IMR-90 (cell line): ENCODE measurements around the gene SMYD2. TPM values are rescaled to one million over a fixed set of nuclear protein-coding genes. Genes with fewer than 3 reads are reported as not detected.

ENCODE experiments used
- ATAC-seq: fragments of 200-7000 bp; cut with Tn5 transposase; 2 replicates; pipeline ENCODE4 v1.9.1; 2020; ENCODE audit warnings: low read depth, mild to moderate bottlenecking, moderate library complexity
- BruUV-seq: library from RNA; stranded (reverse); fragments of 400-500 nt; replicated peaks from 2 replicates; lab custom pipeline; 2021; lab: Mats Ljungman, UMichigan
- CTCF ChIA-PET: fragments of 300-600 bp; formaldehyde crosslinking; extraction: SDS; loops from one replicate; lab custom pipeline; 2021; ENCODE audit warnings: antibody characterized with exemption; lab: Yijun Ruan, JAX
- POLR2A ChIA-PET: fragments of 300-600 bp; sonication (Branson Sonifier 250); formaldehyde crosslinking; loops from one replicate; lab custom pipeline; 2022; ENCODE audit warnings: antibody characterized with exemption; ENCODE audit not compliant: unreplicated experiment; lab: Charles Lee
- DNase-seq: peaks from one replicate; pipeline ENCODE4 v3.0.0; 2013
- H2AFZ ChIP-seq: replicated peaks from 2 replicates; pipeline ENCODE3; 2013; ENCODE audit warnings: low read length, mild to moderate bottlenecking; ENCODE audit not compliant: poor library complexity
- H2AK5ac ChIP-seq: 2 replicates; pipeline ENCODE4 v1.6.1; 2013; ENCODE audit warnings: low read depth, low read length, inconsistent platforms
- H2AK9ac ChIP-seq: replicated peaks from 2 replicates; pipeline ENCODE3; 2013; ENCODE audit warnings: mild to moderate bottlenecking, low read depth, low read length, moderate library complexity; ENCODE audit not compliant: poor library complexity
- H2BK120ac ChIP-seq: 2 replicates; pipeline ENCODE4 v1.6.1; 2013; ENCODE audit warnings: low read depth, low read length, inconsistent platforms
- H2BK15ac ChIP-seq: 3 replicates; pipeline ENCODE4 v1.6.1; 2013; ENCODE audit warnings: low read depth, low read length, inconsistent platforms
- H2BK20ac ChIP-seq: 2 replicates; pipeline ENCODE4 v1.6.1; 2013; ENCODE audit warnings: low read depth, mild to moderate bottlenecking, inconsistent platforms, low read length, moderate library complexity
- H2BK5ac ChIP-seq: 2 replicates; pipeline ENCODE4 v1.6.1; 2013; ENCODE audit warnings: mild to moderate bottlenecking, low read depth, low read length, inconsistent platforms; ENCODE audit not compliant: poor library complexity, severe bottlenecking
- H3K14ac ChIP-seq: replicated peaks from 2 replicates; pipeline ENCODE4 v1.6.1; 2013; ENCODE audit warnings: low read depth, low read length, inconsistent platforms
- H3K18ac ChIP-seq: 2 replicates; pipeline ENCODE4 v1.6.1; 2013; ENCODE audit warnings: low read depth, low read length, control low read depth
- H3K23ac ChIP-seq: 2 replicates; pipeline ENCODE4 v1.6.1; 2013; ENCODE audit warnings: low read depth, low read length, inconsistent platforms
- H3K27ac ChIP-seq: 2 replicates; pipeline ENCODE4 v1.5.1; 2013; ENCODE audit warnings: mild to moderate bottlenecking, control low read depth, low read length; ENCODE audit not compliant: insufficient read depth
- H3K27me3 ChIP-seq: 2 replicates; pipeline ENCODE4 v1.6.1; 2013; ENCODE audit warnings: low read length; ENCODE audit not compliant: control insufficient read depth, insufficient read depth
- H3K36me3 ChIP-seq: 2 replicates; pipeline ENCODE4 v1.6.1; 2013; ENCODE audit warnings: low read length, mixed read lengths; ENCODE audit not compliant: control insufficient read depth, insufficient read depth
- H3K4ac ChIP-seq: 2 replicates; pipeline ENCODE4 v1.6.1; 2013; ENCODE audit warnings: low read depth, low read length, inconsistent platforms
- H3K4me1 ChIP-seq: 2 replicates; pipeline ENCODE4 v1.6.1; 2013; ENCODE audit warnings: low read length, mixed read lengths; ENCODE audit not compliant: control insufficient read depth, insufficient read depth
- H3K4me2 ChIP-seq: 2 replicates; pipeline ENCODE4 v1.6.1; 2013; ENCODE audit warnings: low read depth, mild to moderate bottlenecking, control low read depth, low read length, moderate library complexity
- H3K4me3 ChIP-seq: 2 replicates; pipeline ENCODE4 v1.5.1; 2013; ENCODE audit warnings: low read depth, mild to moderate bottlenecking, control low read depth, low read length, moderate library complexity; ENCODE audit not compliant: insufficient read depth
- H3K56ac ChIP-seq: 2 replicates; pipeline ENCODE4 v1.6.1; 2013; ENCODE audit warnings: low read length, inconsistent platforms; ENCODE audit not compliant: insufficient read depth; ENCODE audit errors: extremely low read depth
- H3K79me1 ChIP-seq, 2 experiments: 2 replicates each; pipeline ENCODE4 v1.6.1; 2013; ENCODE audit warnings: low read length in 2 of 2, inconsistent platforms in 1 of 2, low read depth in 1 of 2
- H3K9ac ChIP-seq: 2 replicates; pipeline ENCODE4 v1.6.1; 2013; ENCODE audit warnings: low read depth, low read length, control low read depth
- H3K9me1 ChIP-seq: 2 replicates; pipeline ENCODE4 v1.6.1; 2013; ENCODE audit warnings: low read length, inconsistent platforms; ENCODE audit not compliant: insufficient read depth
- H3K9me3 ChIP-seq: 2 replicates; pipeline ENCODE4 v1.6.1; 2013; ENCODE audit warnings: low read length; ENCODE audit not compliant: control insufficient read depth, insufficient read depth
- H4K20me1 ChIP-seq: 2 replicates; pipeline ENCODE4 v1.6.1; 2013; ENCODE audit warnings: low read length, inconsistent platforms; ENCODE audit not compliant: insufficient read depth
- H4K5ac ChIP-seq: 2 replicates; pipeline ENCODE4 v1.6.1; 2013; ENCODE audit warnings: mild to moderate bottlenecking, low read depth, low read length, control low read depth
- H4K8ac ChIP-seq, 2 experiments: 2 replicates each; pipeline ENCODE4 v1.6.1; 2013; ENCODE audit warnings: low read depth in 2 of 2, low read length in 2 of 2, control low read depth in 1 of 2, inconsistent platforms in 1 of 2
- H4K91ac ChIP-seq: 2 replicates; pipeline ENCODE4 v1.6.1; 2013; ENCODE audit warnings: low read depth, low read length, inconsistent platforms; ENCODE audit not compliant: insufficient read depth
- BHLHE40 ChIP-seq: fragments of 150-350 bp; IDR thresholded peaks from 2 replicates; pipeline ENCODE4 v1.6.1; 2016; ENCODE audit warnings: mild to moderate bottlenecking, low read depth, low read length
- CEBPB ChIP-seq: IDR thresholded peaks from 2 replicates; pipeline ENCODE4 v1.6.1; 2012; ENCODE audit warnings: low read depth, low read length, improper control_type of control experiment
- CHD1 ChIP-seq: IDR thresholded peaks from 2 replicates; pipeline ENCODE4 v1.6.1; 2012; ENCODE audit warnings: low read depth, low read length, improper control_type of control experiment
- ELK1 ChIP-seq: fragments of 150-350 bp; IDR thresholded peaks from 2 replicates; pipeline ENCODE4 v1.6.1; 2016; ENCODE audit warnings: low read depth, mild to moderate bottlenecking, low read length, moderate library complexity, borderline replicate concordance
- MAFK ChIP-seq: IDR thresholded peaks from 2 replicates; pipeline ENCODE4 v1.6.1; 2012; ENCODE audit warnings: low read depth, low read length, improper control_type of control experiment
- MAZ ChIP-seq: IDR thresholded peaks from 2 replicates; pipeline ENCODE4 v1.6.1; 2012; ENCODE audit warnings: low read depth, mild to moderate bottlenecking, low read length, improper control_type of control experiment, moderate library complexity, borderline replicate concordance
- MXI1 ChIP-seq: IDR thresholded peaks from 2 replicates; pipeline ENCODE4 v1.6.1; 2012; ENCODE audit warnings: low read depth, mild to moderate bottlenecking, low read length, moderate library complexity, borderline replicate concordance
- NFE2L2 ChIP-seq: fragments of 150-350 bp; IDR thresholded peaks from 2 replicates; pipeline ENCODE4 v1.6.1; 2016; ENCODE audit warnings: low read depth, mild to moderate bottlenecking, low read length
- POLR2A ChIP-seq: IDR thresholded peaks from 2 replicates; pipeline ENCODE4 v1.6.1; 2012; ENCODE audit warnings: mild to moderate bottlenecking, low read depth, low read length
- RCOR1 ChIP-seq: IDR thresholded peaks from 2 replicates; pipeline ENCODE4 v1.6.1; 2012; ENCODE audit warnings: mild to moderate bottlenecking, low read length, improper control_type of control experiment; ENCODE audit not compliant: insufficient replicate concordance
- RFX5 ChIP-seq: IDR thresholded peaks from 2 replicates; pipeline ENCODE4 v1.8.0; 2012; ENCODE audit warnings: low read depth, mild to moderate bottlenecking, low read length, moderate library complexity
- SMC3 ChIP-seq: fragments of 150-350 bp; IDR thresholded peaks from 2 replicates; pipeline ENCODE4 v1.6.1; 2016; ENCODE audit warnings: low read depth, mild to moderate bottlenecking, antibody characterized with exemption, low read length, moderate library complexity
- USF2 ChIP-seq: fragments of 150-350 bp; IDR thresholded peaks from 2 replicates; pipeline ENCODE4 v1.6.1; 2017; ENCODE audit warnings: mild to moderate bottlenecking, antibody characterized with exemption, low read length, low read depth
- WGBS, 2 experiments: methylation state at CpG; one replicate each; pipeline versions ENCODE4 v1.1.5 to v1.1.7; 2013; ENCODE audit warnings: missing lambda C conversion rate in 2 of 2; ENCODE audit not compliant: insufficient read length in 1 of 2; ENCODE audit errors: extremely low coverage in 2 of 2; 5-methylcytosine and 5-hydroxymethylcytosine counted together
- dilution Hi-C: fragments of 300-500 bp; cut with HindIII; formaldehyde crosslinking; loops from one replicate; pipeline ENCODE4 v1.14.3; 2018; ENCODE audit warnings: low sequenced_read_pairs; ENCODE audit not compliant: unreplicated experiment
- in situ Hi-C: fragments of 300-500 bp; cut with MboI; formaldehyde crosslinking; loops from 3 replicates; pipeline ENCODE4 v1.14.3; 2019; ENCODE audit warnings: low sequenced_read_pairs, inconsistent platforms, mixed read lengths
- intact Hi-C: fragments of 100-400 bp; cut with micrococcal nuclease; formaldehyde crosslinking; loops from 2 replicates; pipeline ENCODE4 v1.10.0; 2022
- polyA plus RNA-seq, 3 experiments: library from polyadenylated mRNA; depleted of rRNA; stranded (reverse); fragments of >200 nt; gene quantifications; 2 replicates each; pipeline ENCODE4 v1.2.3, GENCODE V29; 2012; ENCODE audit warnings: low replicate concordance in 1 of 3
- total RNA-seq: library from RNA; depleted of rRNA; stranded (reverse); fragments of >200 nt; gene quantifications from 2 replicates; pipeline ENCODE4 v1.2.3, GENCODE V29; 2012

Gene SMYD2
- total and polyA plus RNA-seq, 2 of the 4 experiments (the other 2 are of a cell fraction) = 32.7 to 61.7 TPM

GRCh38 chr1:214270097-214270650, 10.8 kb upstream of the SMYD2 start:
- H2BK5ac ChIP-seq = no peak overlapping the region
- H3K79me1 ChIP-seq = no peaks in the 10 kb centered on the region
- no peak for ATAC-seq
- no peak overlapping the region for H2BK20ac ChIP-seq
- in situ Hi-C loops = loop anchor here (5.0 kb wide), 1 partner anchor 52 kb away; no protein-coding TSS in a partner anchor
- TF ChIP-seq MAFK (no peak), RFX5 (no peak), ELK1 (no peak), MAZ (no peak), CEBPB (no peak), POLR2A (no peak), BHLHE40 (no peak), USF2 (no peak), SMC3 (no peak), CHD1 (no peak), NFE2L2 (no peak), MXI1 (no peak), RCOR1 (no peak)
- no peaks in the 10 kb centered on the region for H3K9me3 ChIP-seq
- no peak overlapping the region for H2BK15ac ChIP-seq
- no peak overlapping the region for H3K4ac ChIP-seq
- H3K23ac ChIP-seq = no peak overlapping the region
- no peaks in the 10 kb centered on the region for H3K9me1 ChIP-seq
- H3K27ac ChIP-seq = no peak overlapping the region
- intact Hi-C loops = no loop called here
- dilution Hi-C loops = no loop called here
- no peaks in the 10 kb centered on the region for H3K36me3 ChIP-seq
- H4K5ac ChIP-seq = no peak overlapping the region
- H3K9ac ChIP-seq = no peak overlapping the region
- H2BK120ac ChIP-seq = no peak overlapping the region
- no CpG with 5 or more reads among the region's 2 CpGs for WGBS, 2 experiments
- ChIA-PET POLR2A (no interaction called here), CTCF (interaction anchor here (1.0 to 1.4 kb wide), 4 partner anchors 56 to 63 kb away, joined by 3 to 5 read pairs (median 4); no protein-coding TSS in a partner anchor)
- no peak overlapping the region for H2AK5ac ChIP-seq
- no peak overlapping the region for H4K8ac ChIP-seq
- H3K56ac ChIP-seq = no peak overlapping the region
- no peak overlapping the region for H4K91ac ChIP-seq
- no peaks in the 10 kb centered on the region for H3K4me1 ChIP-seq
- no peak overlapping the region for H2AFZ ChIP-seq
- no peak overlapping the region for H3K4me3 ChIP-seq
- H3K18ac ChIP-seq = no peak overlapping the region
- H3K4me2 ChIP-seq = no peak overlapping the region
- H2AK9ac ChIP-seq = no peak overlapping the region
- BruUV-seq = no TSS peak
- peaks cover 11% of the 10 kb centered on the region for H3K27me3 ChIP-seq
- H4K20me1 ChIP-seq = no peaks in the 10 kb centered on the region
- no peak overlapping the region for H3K14ac ChIP-seq
- no peak for DNase-seq
